Suprapubic skin (tissue), 4 donors: ENCODE measurements around the gene PSMD4. TPM values are rescaled to one million over a fixed set of nuclear protein-coding genes. Genes with fewer than 3 reads are reported as not detected.

Experiments
- DNase-seq, 2 donors: peaks; one replicate each; pipeline ENCODE4 v3.0.0-alpha.2; 2019; ENCODE audit warnings: low spot score in 2 of 2
- H3K27ac ChIP-seq: fragments of 200-600 bp; sonication (generic); one replicate; pipeline ENCODE4 v1.5.1; 2019
- H3K27me3 ChIP-seq: fragments of 200-600 bp; sonication (generic); one replicate; pipeline ENCODE4 v1.5.1; 2019
- H3K36me3 ChIP-seq: fragments of 200-600 bp; sonication (generic); one replicate; pipeline ENCODE4 v1.5.1; 2019
- H3K4me1 ChIP-seq: fragments of 200-600 bp; sonication (generic); one replicate; pipeline ENCODE4 v1.5.1; 2019
- H3K4me3 ChIP-seq: fragments of 200-600 bp; sonication (generic); one replicate; pipeline ENCODE4 v1.5.1; 2019; ENCODE audit warnings: mild to moderate bottlenecking
- H3K9me3 ChIP-seq: fragments of 200-600 bp; sonication (generic); one replicate; pipeline ENCODE4 v1.5.1; 2019
- CTCF ChIP-seq, 2 donors: fragments of 200-600 bp in 1 of 2; fragments of 450-650 bp in 1 of 2; sonication (generic) in 1 of 2; IDR thresholded peaks; one replicate each; pipeline ENCODE4 v1.5.1; 2016 to 2019; ENCODE audit warnings: antibody characterized with exemption in 2 of 2, mild to moderate bottlenecking in 1 of 2, moderate library complexity in 1 of 2
- EP300 ChIP-seq: sonication (generic); formaldehyde crosslinking; IDR thresholded peaks from one replicate; pipeline ENCODE4 v1.6.1; 2017; ENCODE audit warnings: antibody characterized with exemption
- POLR2A ChIP-seq, 2 donors: fragments of 450-650 bp; IDR thresholded peaks; one replicate each; pipeline ENCODE4 v1.6.1; 2017; ENCODE audit warnings: antibody characterized with exemption in 2 of 2, mild to moderate bottlenecking in 2 of 2, moderate library complexity in 2 of 2
- POLR2AphosphoS5 ChIP-seq, 3 donors: sonication (generic); formaldehyde crosslinking; IDR thresholded peaks; one replicate each; pipeline ENCODE4 v1.6.1; 2017; ENCODE audit warnings: antibody characterized with exemption in 3 of 3
- WGBS: methylation state at CpG from one replicate; pipeline ENCODE4 v1.1.5; 2018; 5-methylcytosine and 5-hydroxymethylcytosine counted together
- total RNA-seq, 4 donors: library from RNA; depleted of rRNA; stranded (reverse); fragments of >200 nt; gene quantifications; one replicate each; pipeline ENCODE4 v1.1.0, GENCODE V29; 2016

The PSMD4 gene
- total RNA-seq, 4 donors from 2014 or later = 101 to 133 (median 119) TPM

GRCh38 chr1:151287767-151288500 is 33.4 kb downstream of the PSMD4 start:
- WGBS = 87% methylated on average over 8 of the region's 22 CpGs
- no peak overlapping the region for H3K27ac ChIP-seq

GRCh38 chr1:151288502-151288901 is 34.0 kb downstream of the PSMD4 start:
- Histone ChIP-seq H3K4me3 (no peak overlapping the region), H3K4me1 (peaks cover 10% of the 10 kb centered on the region), H3K9me3 (no peaks in the 10 kb centered on the region), H3K36me3 (peaks cover 87% of the 10 kb centered on the region), H3K27me3 (no peaks in the 10 kb centered on the region), H3K27ac (no peak overlapping the region)
- TF ChIP-seq CTCF (IDR thresholded peaks at IDR 0.05) = no peak
- TF ChIP-seq POLR2AphosphoS5 (IDR thresholded peaks at IDR 0.05) = no peak
- 87% methylated on average over 14 of the region's 14 CpGs for WGBS
- DNase-seq = no peak

More at GRCh38 chr1:151287767-151288500, 33.4 kb downstream of the PSMD4 start:
- no peak for DNase-seq
- H3K27me3 ChIP-seq = no peaks in the 10 kb centered on the region
- H3K4me1 ChIP-seq = peaks cover 15% of the 10 kb centered on the region
- no peak overlapping the region for H3K4me3 ChIP-seq
- peaks cover 81% of the 10 kb centered on the region for H3K36me3 ChIP-seq
- H3K9me3 ChIP-seq = no peaks in the 10 kb centered on the region
- TF ChIP-seq EP300 (no peak), CTCF (IDR thresholded peaks at IDR 0.05) (no peak), POLR2AphosphoS5 (IDR thresholded peaks at IDR 0.05) (no peak), POLR2A (IDR thresholded peaks at IDR 0.05) (no peak)

- no peak for DNase-seq
- Histone ChIP-seq H3K36me3 (peaks cover 95% of the 10 kb centered on the region), H3K4me3 (no peak overlapping the region), H3K27ac (no peak overlapping the region), H3K27me3 (no peaks in the 10 kb centered on the region), H3K9me3 (no peaks in the 10 kb centered on the region), H3K4me1 (peaks cover 2% of the 10 kb centered on the region)
- 80% methylated on average over 13 of the region's 18 CpGs for WGBS
- TF ChIP-seq POLR2AphosphoS5 (IDR thresholded peaks at IDR 0.05) (no peak), EP300 (no peak), POLR2A (IDR thresholded peaks at IDR 0.05) (no peak), CTCF (IDR thresholded peaks at IDR 0.05) (no peak)
These were observed 34.8 kb downstream of the PSMD4 start for GRCh38 chr1:151289080-151289935.

- H3K27ac ChIP-seq = no peak overlapping the region
- 82% methylated on average over 12 of the region's 21 CpGs for WGBS
- H3K36me3 ChIP-seq = peaks cover 100% of the 10 kb centered on the region
- no peak for DNase-seq
- no peaks in the 10 kb centered on the region for H3K9me3 ChIP-seq
- TF ChIP-seq CTCF (IDR thresholded peaks at IDR 0.05) = no peak
- TF ChIP-seq POLR2A (IDR thresholded peaks at IDR 0.05) = no peak
- no peak for TF ChIP-seq POLR2AphosphoS5 (IDR thresholded peaks at IDR 0.05)
- TF ChIP-seq EP300 = no peak
- no peak overlapping the region for H3K4me3 ChIP-seq
- no peaks in the 10 kb centered on the region for H3K4me1 ChIP-seq
- no peaks in the 10 kb centered on the region for H3K27me3 ChIP-seq
These were observed 35.6 kb downstream of the PSMD4 start for GRCh38 chr1:151289991-151290708.
